Forelimb muscle (tissue), 1 donor: ENCODE results near the gene TRIM27. TPM values are rescaled to one million over a fixed set of nuclear protein-coding genes. Genes with fewer than 3 reads are reported as not detected.
"Not testable (repeated sequence)": the region's sequence is repeated elsewhere in the genome, so short reads cannot be mapped to it uniquely, and the experiment has no call there.

Experiments used
- DNase-seq: peaks from one replicate; pipeline ENCODE4 v3.0.0-alpha.2; 2013; ENCODE audit warnings: low read depth
- polyA plus RNA-seq: library from polyadenylated mRNA; unstranded; fragments of 120-200 nt; gene quantifications from one replicate; pipeline ENCODE4 v1.2.1, GENCODE V29; 2013; ENCODE audit not compliant: insufficient read length

The TRIM27 gene
- polyA plus RNA-seq, 1 donor, result 44.6 TPM

DNA sequence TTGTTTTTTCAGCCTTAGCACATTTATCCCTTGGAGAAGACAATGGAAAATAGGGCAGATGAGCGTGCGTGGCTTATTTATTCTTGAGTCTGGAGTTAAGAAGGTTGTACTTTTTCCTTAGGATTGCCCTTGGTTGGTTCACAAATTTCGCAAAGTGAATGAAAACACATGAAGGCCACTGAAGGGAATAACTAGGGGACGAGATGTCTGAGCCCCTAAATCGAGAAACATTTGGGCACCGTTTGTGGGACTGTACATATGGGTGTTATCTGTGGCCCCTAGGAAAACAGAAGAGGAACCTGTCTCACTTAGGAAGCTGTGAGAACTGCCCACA, 19.4 kb upstream of the TRIM27 start:
- DNase-seq, result no peak

DNA sequence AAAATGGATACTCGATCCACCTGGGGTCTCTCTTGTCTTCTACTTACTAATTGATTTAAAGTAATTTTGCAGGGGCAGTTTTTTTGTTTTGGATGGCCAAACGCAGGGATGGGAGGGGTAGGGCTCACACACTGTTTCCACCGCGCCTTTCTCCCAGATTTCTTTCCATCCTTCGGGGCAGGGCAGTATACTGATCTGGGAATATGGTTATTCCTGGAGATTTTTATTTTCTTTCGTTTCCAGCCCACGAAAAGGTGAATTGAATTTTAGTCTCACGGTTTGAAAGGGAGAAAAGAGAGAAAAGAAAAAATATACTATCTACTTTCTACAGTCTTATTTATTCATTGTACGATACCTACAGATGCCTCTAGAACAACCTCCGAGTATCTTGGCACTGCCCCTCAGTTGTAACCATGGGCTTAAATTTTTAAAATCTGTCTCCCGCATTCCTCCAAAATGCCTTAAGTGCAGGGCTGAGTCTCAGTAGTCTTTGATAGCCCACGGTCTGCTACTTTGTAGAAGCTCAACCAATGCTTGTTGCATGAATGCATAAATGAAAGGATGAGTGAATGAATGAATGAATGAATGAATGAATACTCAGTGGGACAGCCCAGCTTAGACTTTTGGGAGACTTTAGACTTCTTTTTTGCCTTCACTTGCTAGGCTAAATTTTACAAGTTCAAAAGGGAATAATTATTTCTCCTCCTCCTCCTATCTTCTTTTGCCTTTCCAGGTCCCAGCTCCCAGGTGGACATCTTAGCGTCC, 18.1 kb upstream of the TRIM27 start:
- DNase-seq, result no peak

DNA sequence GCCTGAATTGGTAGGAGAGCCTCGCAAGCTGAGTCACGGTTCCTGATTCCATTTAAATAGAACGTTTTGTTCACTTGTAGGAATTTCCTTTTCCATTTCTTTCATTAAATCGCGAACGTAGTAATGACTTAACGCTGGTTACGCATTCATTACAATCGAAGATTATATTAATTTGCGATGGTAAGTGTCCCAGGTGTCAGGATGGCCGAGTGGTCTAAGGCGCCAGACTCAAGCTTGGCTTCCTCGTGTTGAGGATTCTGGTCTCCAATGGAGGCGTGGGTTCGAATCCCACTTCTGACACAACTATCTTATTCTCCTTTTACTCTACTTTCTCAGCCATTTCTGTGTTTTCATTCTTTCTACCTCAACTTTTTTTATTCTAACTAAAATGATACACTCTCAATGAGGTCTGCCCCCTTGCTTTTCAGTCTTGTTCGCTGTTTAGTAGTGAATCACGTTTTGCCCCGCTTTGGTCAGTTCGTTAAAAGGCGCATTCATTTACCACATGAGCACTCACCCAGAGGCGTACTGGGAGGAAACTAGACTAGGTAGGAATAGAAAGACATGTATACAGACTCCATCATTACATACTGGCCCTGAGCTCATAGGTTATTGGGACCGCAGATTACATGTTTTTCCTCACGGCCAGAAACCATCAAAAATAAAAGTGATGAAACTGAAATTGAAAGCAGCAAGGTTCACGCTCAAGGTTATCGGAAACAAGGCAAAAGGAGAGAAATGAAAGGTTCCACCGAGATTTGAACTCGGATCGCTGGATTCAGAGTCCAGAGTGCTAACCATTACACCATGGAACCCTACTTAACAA, 17.3 kb upstream of the TRIM27 start:
- DNase-seq, result no peak

DNA sequence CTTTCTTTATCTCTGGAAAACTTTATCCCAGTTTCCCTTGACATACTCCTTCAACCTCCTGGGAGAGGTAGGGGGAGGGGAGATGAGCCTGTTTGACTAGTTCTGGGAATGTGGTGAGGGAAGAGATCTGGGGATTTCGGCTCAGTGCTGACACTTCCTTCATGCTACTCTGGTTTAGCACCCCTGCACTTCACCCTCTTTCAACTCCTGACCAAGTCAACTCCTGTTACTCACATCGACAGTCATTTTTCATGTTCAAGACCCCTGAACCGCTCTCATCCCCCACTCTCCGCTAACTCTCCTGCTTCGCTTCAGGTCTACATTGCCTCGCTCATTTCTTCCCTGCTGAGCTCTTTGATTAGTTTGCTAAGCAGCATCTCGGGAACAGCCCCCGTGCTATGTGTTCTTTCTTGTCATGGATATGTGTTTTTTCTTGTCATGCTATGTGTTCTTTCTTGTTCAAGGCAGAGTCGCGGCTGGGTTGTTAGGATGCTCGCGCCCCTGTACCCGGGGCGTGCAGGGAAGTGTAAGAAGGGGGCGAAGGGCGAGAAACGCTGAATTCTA, 16.6 kb upstream of the TRIM27 start:
- DNase-seq, result no peak

DNA sequence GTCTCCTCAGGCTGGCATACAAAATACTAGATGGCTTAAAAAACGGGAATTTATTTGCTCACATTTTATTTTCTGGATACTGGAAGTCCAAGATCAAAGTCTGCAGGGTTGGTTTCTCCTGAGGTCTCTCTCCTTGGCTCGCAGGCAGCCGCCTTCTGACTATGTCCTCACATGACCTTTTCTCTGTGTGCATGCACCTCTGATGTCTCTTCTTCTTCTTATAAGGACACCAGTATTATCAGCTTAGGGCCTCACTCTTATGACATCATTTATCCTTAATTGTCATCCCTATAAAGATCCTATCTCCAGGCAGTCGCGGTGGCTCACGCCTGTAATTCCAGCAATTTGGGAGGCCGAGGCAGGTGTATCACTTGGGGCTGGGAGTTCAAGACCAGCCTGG, 9.3 kb upstream of the TRIM27 start:
- DNase-seq, result no peak

DNA sequence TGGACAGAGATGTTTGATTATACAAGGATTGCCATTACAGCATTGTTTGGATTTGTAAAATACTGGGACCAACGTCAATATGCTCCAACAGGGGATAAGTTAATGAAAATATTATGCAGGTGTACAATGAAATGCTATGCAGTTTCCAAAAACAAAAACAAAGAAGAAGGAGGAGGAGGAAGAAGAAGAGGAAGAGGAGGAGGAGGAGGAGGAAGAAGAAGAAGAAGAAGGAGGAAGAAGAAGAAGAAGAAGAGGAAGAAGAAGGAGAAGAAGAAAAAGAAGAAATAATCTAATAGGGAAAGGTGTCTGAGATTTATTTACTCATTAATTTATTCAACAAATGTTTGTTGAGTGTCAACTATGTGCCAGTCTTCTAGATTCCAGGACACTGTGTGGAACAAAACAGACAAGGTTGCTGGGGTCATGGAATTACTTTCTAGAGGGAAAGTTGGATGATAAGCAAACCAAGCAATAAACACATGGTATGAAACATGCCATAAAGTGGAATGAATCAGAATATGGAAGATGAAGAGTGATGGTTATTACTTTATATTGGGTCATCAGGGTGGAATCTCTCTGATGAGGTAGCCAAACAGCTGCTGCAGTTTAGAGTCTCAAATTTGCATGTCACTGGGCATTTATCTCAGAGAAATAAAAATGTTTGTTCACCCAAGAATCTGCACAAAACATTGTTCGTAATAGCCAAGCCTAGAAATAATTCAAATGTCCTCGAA, 6.3 kb upstream of the TRIM27 start:
- DNase-seq, result no peak

DNA sequence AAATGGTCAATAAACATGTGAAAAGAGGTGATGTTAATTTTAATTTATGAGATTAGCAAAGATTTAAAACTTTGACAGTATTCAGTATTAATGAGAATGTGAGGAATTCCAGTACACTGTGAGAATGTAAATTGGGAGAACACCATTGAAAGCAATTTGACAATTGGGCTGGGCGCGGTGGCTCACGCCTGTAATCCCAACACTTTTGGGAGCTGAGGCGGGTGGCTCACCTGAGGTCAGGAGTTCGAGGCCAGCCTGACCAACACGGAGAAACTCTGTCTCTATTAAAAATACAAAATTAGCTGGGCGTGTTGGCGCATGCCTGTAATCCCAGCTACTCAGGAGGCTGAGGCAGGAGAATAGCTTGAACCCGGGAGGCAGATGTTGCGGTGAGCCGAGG, 5.6 kb upstream of the TRIM27 start:
- DNase-seq, result not testable (repeated sequence)

GRCh38 chr6:28927846-28928245, 4.1 kb upstream of the TRIM27 start:
- DNase-seq, result no peak

GRCh38 chr6:28922821-28923317, 916 bp downstream of the TRIM27 start:
- no peak for DNase-seq

GRCh38 chr6:28922004-28922820, 1.6 kb downstream of the TRIM27 start:
- no peak for DNase-seq

- DNase-seq, result no peak
These were observed 3.5 kb downstream of the TRIM27 start for GRCh38 chr6:28920281-28920680.

GRCh38 chr6:28914941-28915340, 8.8 kb downstream of the TRIM27 start:
- no peak for DNase-seq

GRCh38 chr6:28910901-28911690, 12.7 kb downstream of the TRIM27 start:
- no peak for DNase-seq

GRCh38 chr6:28907394-28907793, 16.4 kb downstream of the TRIM27 start:
- DNase-seq, result no peak

- DNase-seq, result no peak
These were observed 17.1 kb downstream of the TRIM27 start for GRCh38 chr6:28906669-28907068.

DNA sequence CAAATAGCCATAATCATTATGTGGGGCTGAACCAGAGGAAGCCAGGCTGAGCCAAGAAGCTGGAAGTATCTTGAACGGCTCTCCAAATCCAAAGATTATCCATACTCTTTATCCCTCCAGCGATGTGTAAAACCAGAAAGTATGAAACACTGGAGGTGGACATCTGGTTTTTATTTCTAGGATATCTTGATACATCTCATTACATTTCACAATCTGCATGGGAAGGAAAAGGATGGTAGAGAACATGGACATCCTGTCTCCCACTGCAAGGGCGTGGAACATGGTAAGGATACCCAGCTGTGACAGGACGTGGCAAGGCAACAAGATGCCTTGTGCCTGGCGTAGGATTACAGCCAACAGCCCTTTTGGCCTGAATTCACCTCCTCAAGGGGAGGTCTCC, 20.1 kb downstream of the TRIM27 start:
- DNase-seq, result no peak

DNA sequence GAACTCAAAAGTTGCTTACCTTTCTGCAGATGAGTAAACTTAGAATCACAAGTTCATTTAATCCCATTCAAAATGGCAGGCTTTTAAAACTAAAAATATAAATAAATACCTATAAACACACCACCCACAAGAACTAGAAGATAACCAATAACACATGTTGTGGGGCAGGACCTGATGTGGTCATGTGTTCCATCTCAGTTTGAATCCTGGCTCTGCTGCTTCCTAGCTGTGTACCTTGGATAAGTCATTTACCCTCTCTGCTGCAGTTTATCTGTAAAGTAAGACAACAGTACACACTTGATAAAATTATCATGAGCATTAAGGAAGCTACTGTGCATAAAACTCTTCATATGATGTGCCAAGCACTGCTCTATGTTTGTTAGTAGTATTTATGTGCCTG, 22.0 kb downstream of the TRIM27 start:
- DNase-seq, result no peak

GRCh38 chr6:28900577-28901256, 23.1 kb downstream of the TRIM27 start:
- DNase-seq, result no peak

GRCh38 chr6:28898710-28898965, 25.1 kb downstream of the TRIM27 start:
- DNase-seq, result no peak

DNA sequence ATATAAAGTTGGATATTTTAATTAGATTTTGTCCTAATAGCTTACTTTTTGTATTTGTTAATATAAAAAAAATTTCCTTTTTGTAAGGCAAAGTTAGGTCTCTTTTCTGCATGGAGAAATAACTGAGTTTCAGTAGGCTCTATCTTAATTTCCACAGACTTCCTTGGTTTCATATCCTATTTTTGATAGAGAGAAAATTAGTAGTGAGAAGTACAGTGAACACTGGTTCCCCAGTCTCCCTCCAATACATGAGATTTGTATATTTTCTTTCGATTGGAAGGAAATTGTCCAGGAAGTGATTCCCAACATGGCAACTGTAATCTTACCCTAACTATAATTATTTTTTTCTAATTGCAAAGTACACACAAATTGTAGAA, 26.4 kb downstream of the TRIM27 start:
- no peak for DNase-seq
